Measurements from ENCODE around the gene CFL1. TPM values are rescaled to one million over a fixed set of nuclear protein-coding genes. Genes with fewer than 3 reads are reported as not detected.
A peak's percentile ranks its signal among the peaks of the same experiment; 100 is the strongest.

The CFL1 gene
- total RNA-seq, 4 donors from 2014 or later: 153 to 371 (median 251) TPM

- H3K9me3 ChIP-seq: no peaks in the 10 kb centered on the region
- DNase-seq (peak; percentile 97 to 99), ATAC-seq (peak; percentile 54 to 55)
- intact Hi-C loops (cut with DNase I; ENCODE audit: low total_unique reads) (loop anchor here (1.0 to 5.0 kb wide), 6 partner anchors 29 to 623 kb away; partner anchors contain the start of genes AP5B1, DPP3, FIBP and KAT5), in situ Hi-C loops (cut with MboI; ENCODE audit: low sequenced_read_pairs in 4 of 4) (no loop called here)
- H3K36me3 ChIP-seq: peaks cover 0 to 46% of the 10 kb centered on the region in 2 donors
- TF ChIP-seq POLR2A (IDR thresholded peaks at IDR 0.05) (peak; percentile 95 to 97), CTCF (IDR thresholded peaks at IDR 0.05 in 4 of 5, conservative IDR thresholded peaks at IDR 0.05 in 1 of 5) (no peak)
- peak overlapping the region; percentile 88 to 98 (median 91) for H3K4me3 ChIP-seq
- H3K4me1 ChIP-seq: peaks cover 32 to 37% of the 10 kb centered on the region in 2 donors
- peak overlapping the region; percentile 95 to 99 (median 96) for H3K27ac ChIP-seq
- no peaks in the 10 kb centered on the region for H3K27me3 ChIP-seq
Measured at GRCh38 chr11:65859095-65859811, 1.3 kb upstream of the CFL1 start.

GRCh38 chr11:65858681-65859087 is 704 bp upstream of the CFL1 start:
- H3K36me3 ChIP-seq: peaks cover 0 to 46% of the 10 kb centered on the region in 2 donors
- DNase-seq (no peak), ATAC-seq (peak in 1 of 2 donors; percentile 5)
- no peaks in the 10 kb centered on the region for H3K27me3 ChIP-seq
- TF ChIP-seq POLR2A (IDR thresholded peaks at IDR 0.05) (no peak), CTCF (IDR thresholded peaks at IDR 0.05 in 4 of 5, conservative IDR thresholded peaks at IDR 0.05 in 1 of 5) (no peak)
- intact Hi-C loops (cut with DNase I; ENCODE audit: low total_unique reads): loop anchor here (1.0 to 5.0 kb wide), 7 partner anchors 30 to 624 kb away; partner anchors contain the start of genes AP5B1, DPP3, FIBP and KAT5
- in situ Hi-C loops (cut with MboI; ENCODE audit: low sequenced_read_pairs in 4 of 4): no loop called here
- H3K4me1 ChIP-seq: peaks cover 32 to 37% of the 10 kb centered on the region in 2 donors
- H3K27ac ChIP-seq: peak overlapping the region; percentile 95 to 99 (median 96)
- no peaks in the 10 kb centered on the region for H3K9me3 ChIP-seq
- H3K4me3 ChIP-seq: peak overlapping the region; percentile 88 to 98 (median 91)

GRCh38 chr11:65857500-65857852 is 504 bp downstream of the CFL1 start:
- in situ Hi-C loops (cut with MboI; ENCODE audit: low sequenced_read_pairs in 4 of 4): no loop called here
- peak in 1 of 2 donors; percentile 2 for ATAC-seq
- TF ChIP-seq POLR2A (IDR thresholded peaks at IDR 0.05) (no peak), CTCF (IDR thresholded peaks at IDR 0.05 in 4 of 5, conservative IDR thresholded peaks at IDR 0.05 in 1 of 5) (no peak)

GRCh38 chr11:65856689-65857499 is 1.1 kb downstream of the CFL1 start:
- intact Hi-C loops (cut with DNase I; ENCODE audit: low total_unique reads) (loop anchor here (1.0 to 5.0 kb wide), 3 partner anchors 62 to 724 kb away; partner anchors contain the start of genes C11orf68, DPP3 and DRAP1), in situ Hi-C loops (cut with MboI; ENCODE audit: low sequenced_read_pairs in 4 of 4) (no loop called here)
- Histone ChIP-seq H3K9me3 (no peaks in the 10 kb centered on the region), H3K4me1 (peaks cover 26 to 31% of the 10 kb centered on the region in 2 donors), H3K4me3 (peak overlapping the region; percentile 88 to 98 (median 91)), H3K27ac (peak overlapping the region; percentile 95 to 99 (median 96)), H3K27me3 (no peaks in the 10 kb centered on the region), H3K36me3 (peaks cover 0 to 44% of the 10 kb centered on the region in 2 donors)
- DNase-seq (peak; percentile 60 to 65), ATAC-seq (peak; percentile 13 to 16)
- TF ChIP-seq CTCF (IDR thresholded peaks at IDR 0.05 in 4 of 5, conservative IDR thresholded peaks at IDR 0.05 in 1 of 5) (no peak), POLR2A (IDR thresholded peaks at IDR 0.05) (peak in 1 of 2 donors; percentile 59)

More at GRCh38 chr11:65857500-65857852, 504 bp downstream of the CFL1 start:
- Histone ChIP-seq H3K4me1 (peaks cover 32 to 36% of the 10 kb centered on the region in 2 donors), H3K36me3 (peaks cover 0 to 46% of the 10 kb centered on the region in 2 donors), H3K9me3 (no peaks in the 10 kb centered on the region), H3K4me3 (peak overlapping the region; percentile 88 to 98 (median 91)), H3K27me3 (no peaks in the 10 kb centered on the region), H3K27ac (peak overlapping the region; percentile 95 to 99 (median 96))
- intact Hi-C loops (cut with DNase I; ENCODE audit: low total_unique reads): loop anchor here (1.0 to 5.0 kb wide), 3 partner anchors 62 to 725 kb away; partner anchors contain the start of genes C11orf68, DPP3 and DRAP1
- DNase-seq: peak in 1 of 2 donors; percentile 46
